B cell (primary cell): ENCODE measurements around the gene RECK.

Source experiments
- EZH2 ChIP-seq: IDR thresholded peaks from 2 replicates; pipeline ENCODE4 v1.6.1; 2012; ENCODE audit warnings: borderline replicate concordance, low read depth, mild to moderate bottlenecking, moderate library complexity, low read length; ENCODE audit not compliant: insufficient read depth, poor library complexity, severe bottlenecking
- TF ChIP-seq, protein P1 (sequence below): fragments of 200-600 bp; IDR thresholded peaks from one replicate; pipeline ENCODE4 v1.8.0; 2022; ENCODE audit warnings: antibody characterized with exemption, mild to moderate bottlenecking

DNA sequence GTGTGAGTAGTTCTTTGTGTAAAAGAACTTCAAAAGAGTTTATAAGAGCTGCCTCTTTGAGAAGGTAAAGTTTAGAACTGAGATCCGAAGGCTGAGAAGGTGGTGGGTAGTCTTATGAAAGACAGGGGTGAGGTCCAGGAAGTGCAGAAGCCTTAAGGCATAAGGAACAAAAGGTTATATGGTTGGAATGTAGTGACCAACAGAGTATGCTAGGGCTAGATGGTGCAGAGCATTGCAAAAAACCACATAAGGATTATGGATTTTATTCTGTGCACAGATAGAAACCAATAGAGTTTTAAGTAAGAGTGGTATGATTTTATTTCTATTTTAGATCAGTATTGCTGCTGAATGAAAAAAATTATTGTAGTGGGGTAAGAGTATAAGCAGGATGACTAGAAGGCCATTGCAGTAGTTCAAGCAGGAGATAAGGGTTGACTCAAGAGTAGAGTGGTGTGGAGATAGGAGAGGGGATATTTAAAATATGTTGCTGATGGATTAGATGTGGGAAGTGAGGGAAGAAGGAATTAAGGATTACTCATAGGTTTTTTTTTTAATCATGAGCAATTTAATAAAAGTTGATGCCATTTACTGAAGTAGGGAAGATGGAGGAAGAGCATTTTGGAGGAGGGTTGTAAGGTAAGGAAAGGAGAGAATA lies 3.7 kb downstream of the RECK start:
- TF ChIP-seq, protein P1, sequence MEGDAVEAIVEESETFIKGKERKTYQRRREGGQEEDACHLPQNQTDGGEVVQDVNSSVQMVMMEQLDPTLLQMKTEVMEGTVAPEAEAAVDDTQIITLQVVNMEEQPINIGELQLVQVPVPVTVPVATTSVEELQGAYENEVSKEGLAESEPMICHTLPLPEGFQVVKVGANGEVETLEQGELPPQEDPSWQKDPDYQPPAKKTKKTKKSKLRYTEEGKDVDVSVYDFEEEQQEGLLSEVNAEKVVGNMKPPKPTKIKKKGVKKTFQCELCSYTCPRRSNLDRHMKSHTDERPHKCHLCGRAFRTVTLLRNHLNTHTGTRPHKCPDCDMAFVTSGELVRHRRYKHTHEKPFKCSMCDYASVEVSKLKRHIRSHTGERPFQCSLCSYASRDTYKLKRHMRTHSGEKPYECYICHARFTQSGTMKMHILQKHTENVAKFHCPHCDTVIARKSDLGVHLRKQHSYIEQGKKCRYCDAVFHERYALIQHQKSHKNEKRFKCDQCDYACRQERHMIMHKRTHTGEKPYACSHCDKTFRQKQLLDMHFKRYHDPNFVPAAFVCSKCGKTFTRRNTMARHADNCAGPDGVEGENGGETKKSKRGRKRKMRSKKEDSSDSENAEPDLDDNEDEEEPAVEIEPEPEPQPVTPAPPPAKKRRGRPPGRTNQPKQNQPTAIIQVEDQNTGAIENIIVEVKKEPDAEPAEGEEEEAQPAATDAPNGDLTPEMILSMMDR = no peak
- no peak for TF ChIP-seq EZH2
